HFF-Myc (cell line): ENCODE measurements around the gene CKM.

Experiments
- DNase-seq: peaks from one replicate; pipeline ENCODE4 v3.0.0-alpha.2; 2011; ENCODE audit warnings: low read depth; ENCODE audit errors: extremely low read depth
- H3K4me3 ChIP-seq: replicated peaks from 2 replicates; pipeline ENCODE4 v1.5.1; 2011; ENCODE audit warnings: low read depth, mild to moderate bottlenecking, control low read depth, low read length
- TF ChIP-seq, protein P1 (sequence below): IDR thresholded peaks from 2 replicates; pipeline ENCODE4 v1.5.1; 2012; ENCODE audit warnings: mild to moderate bottlenecking, low read depth, low read length, control low read depth; ENCODE audit errors: missing control alignments

The CKM gene

DNA sequence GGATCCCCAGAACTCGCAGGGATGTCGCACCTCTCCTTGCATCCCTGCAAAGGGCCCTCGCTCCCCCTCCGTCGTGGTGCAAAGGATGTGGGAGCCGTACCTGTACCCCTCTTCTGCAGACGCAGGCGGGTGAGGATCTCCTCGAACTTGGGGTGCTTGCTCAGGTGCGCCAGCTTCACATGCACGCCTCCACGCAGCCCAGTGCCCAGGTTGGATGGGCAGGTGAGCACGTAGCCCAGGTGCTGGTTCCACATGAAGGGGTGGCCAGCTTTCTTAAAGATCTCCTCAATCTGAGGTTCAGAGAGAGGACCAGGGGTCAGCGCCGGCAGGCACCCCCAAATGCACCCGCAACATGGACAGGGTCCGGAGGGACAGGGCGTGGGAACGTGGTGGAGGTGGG lies 15.3 kb downstream of the CKM start:
- H3K4me3 ChIP-seq = no peak overlapping the region
- TF ChIP-seq, protein P1, sequence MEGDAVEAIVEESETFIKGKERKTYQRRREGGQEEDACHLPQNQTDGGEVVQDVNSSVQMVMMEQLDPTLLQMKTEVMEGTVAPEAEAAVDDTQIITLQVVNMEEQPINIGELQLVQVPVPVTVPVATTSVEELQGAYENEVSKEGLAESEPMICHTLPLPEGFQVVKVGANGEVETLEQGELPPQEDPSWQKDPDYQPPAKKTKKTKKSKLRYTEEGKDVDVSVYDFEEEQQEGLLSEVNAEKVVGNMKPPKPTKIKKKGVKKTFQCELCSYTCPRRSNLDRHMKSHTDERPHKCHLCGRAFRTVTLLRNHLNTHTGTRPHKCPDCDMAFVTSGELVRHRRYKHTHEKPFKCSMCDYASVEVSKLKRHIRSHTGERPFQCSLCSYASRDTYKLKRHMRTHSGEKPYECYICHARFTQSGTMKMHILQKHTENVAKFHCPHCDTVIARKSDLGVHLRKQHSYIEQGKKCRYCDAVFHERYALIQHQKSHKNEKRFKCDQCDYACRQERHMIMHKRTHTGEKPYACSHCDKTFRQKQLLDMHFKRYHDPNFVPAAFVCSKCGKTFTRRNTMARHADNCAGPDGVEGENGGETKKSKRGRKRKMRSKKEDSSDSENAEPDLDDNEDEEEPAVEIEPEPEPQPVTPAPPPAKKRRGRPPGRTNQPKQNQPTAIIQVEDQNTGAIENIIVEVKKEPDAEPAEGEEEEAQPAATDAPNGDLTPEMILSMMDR = no peak

DNA sequence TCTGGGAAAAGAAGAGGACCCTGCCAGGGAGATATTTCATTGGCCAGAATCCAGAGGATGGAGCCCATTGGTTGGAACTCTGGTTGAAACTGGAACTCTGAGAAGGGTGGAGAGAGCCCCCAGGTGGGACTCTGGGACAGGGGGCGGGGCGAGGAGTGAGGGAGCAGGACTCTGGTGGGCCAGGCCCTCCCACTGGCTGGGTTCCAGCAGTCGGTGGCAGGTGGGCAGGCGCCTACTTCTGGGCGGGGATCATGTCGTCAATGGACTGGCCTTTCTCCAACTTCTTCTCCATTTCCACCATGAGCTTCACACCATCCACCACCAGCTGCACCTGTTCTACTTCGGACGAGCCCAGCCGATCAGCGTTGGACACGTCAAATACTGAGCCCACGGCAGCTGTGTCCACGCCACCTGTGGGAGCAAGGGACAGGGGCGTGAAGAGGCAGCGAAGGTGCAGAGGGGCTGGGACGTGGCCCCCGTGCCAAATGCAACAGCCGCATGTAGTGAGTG lies 16.1 kb downstream of the CKM start:
- no peak for DNase-seq
- H3K4me3 ChIP-seq = no peak overlapping the region
- TF ChIP-seq, protein P1 = no peak

More for the DNA sequence above, 15.3 kb downstream of the CKM start:
- no peak for DNase-seq

DNA sequence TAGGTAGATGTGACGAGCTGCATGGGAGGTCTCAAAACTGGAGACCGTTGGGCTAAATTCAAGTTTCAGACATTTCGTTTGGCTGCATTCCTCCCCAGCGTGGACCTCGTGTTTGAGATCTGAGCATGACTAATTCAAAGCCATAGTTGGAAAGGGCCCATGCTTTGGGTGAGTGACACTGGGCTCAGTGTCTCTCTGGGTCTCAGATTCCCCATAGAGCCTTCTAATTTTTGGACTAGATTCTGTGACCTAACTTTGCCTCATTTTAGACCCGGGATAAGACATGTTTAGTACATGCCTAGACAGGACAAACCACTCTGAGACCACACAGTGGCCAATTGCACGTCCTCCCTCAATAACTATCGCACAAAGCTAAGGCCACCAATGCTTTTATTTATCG lies 16.6 kb downstream of the CKM start:
- TF ChIP-seq, protein P1 = no peak
- DNase-seq = no peak

DNA sequence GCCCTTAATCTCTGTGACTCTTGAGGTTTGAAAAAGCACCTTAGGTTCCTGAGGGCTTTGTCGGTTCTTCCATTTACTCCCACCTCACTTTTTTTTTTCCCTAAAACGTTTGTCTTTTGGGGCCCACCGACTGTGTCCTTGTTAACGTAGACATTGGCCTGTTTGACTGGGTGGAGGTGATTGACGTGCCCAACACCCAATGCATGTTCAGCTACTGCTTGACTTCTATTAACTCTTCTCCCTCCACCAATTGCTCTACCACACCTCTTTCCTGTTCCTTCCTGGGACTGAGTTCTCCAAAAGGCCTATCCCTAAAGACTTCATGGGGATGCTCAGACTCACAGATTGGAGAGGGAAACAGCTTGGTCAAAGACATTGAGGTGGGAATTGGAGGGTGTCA lies 17.3 kb downstream of the CKM start:
- TF ChIP-seq, protein P1 = no peak
- DNase-seq = no peak
- no peak overlapping the region for H3K4me3 ChIP-seq

More for the DNA sequence above, 16.6 kb downstream of the CKM start:
- H3K4me3 ChIP-seq = no peak overlapping the region

DNA sequence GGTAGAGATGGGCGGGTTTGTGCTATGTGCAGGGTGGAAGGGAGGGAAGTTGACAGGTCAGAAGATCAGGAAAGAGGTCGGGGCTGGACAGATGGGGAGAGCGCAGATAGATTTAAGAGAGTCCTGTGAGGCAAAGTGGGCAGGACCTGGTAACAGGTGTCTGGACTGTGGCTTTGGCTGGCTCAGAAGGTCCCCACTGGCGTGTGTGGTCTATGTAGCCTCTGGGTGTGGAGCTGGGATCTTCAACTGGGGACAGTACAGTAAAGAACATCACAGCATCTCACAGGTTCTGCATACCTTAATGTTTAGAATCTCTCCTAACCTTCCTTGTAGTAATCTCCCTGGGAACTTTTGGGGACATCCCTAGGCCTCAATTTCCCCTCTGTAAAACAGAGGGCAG lies 17.7 kb downstream of the CKM start:
- TF ChIP-seq, protein P1 = no peak
- DNase-seq = no peak
- H3K4me3 ChIP-seq = no peak overlapping the region

DNA sequence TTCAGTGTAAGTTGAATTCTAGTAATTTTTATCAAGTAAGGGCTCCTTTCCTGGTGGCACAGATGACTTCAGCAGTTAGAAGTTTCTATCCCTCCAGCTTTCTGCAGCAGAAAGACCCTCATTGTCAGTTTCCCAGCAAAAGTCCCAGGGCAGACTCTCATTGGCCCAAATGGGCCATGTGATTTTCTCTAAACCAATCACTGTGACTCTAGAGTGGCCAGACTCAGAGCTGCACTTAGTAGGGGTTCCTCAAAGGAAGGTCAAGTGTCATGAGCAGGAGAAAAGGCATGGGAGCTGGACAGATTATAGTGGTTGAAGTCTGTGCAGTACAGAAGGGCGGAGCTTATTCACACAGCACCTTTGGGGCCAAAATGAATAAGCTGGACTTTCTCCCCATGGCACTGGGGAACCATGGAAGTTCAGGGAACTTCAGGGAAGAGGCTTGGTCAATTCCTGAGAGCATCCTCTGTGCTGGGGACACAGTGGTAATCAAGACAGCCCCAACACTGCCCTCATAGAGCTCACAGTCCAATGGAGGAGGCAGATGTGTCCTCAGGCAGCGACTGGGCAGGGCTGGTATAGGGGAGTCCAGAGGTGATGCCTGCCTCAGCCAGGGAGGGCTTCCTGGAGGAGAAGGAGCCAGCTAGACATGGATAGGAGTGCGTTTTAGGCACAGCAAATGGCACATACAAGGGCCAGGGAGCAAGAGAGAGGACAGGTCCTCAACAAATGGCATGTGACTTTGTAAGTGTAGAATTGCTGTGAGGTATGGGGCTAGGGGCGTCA lies 18.3 kb downstream of the CKM start:
- H3K4me3 ChIP-seq = no peak overlapping the region
- TF ChIP-seq, protein P1 = no peak
- no peak for DNase-seq
